ENCODE results near the gene PSORS1C2.

Gene PSORS1C2

GRCh38 chr6:31126396-31127175 lies 12.3 kb downstream of the PSORS1C2 start:
- no peak for TF ChIP-seq CTCF (IDR thresholded peaks at IDR 0.05; ENCODE audit: control insufficient read depth, extremely low read depth, insufficient read depth)
- no peak overlapping the region for H3K4me3 ChIP-seq (ENCODE audit: low read depth, low read length)
- no peak for DNase-seq (ENCODE audit: low read depth)

- H3K4me3 ChIP-seq (ENCODE audit: low read depth, low read length): no peak overlapping the region
- DNase-seq (ENCODE audit: low read depth): no peak
- TF ChIP-seq CTCF (IDR thresholded peaks at IDR 0.05; ENCODE audit: control insufficient read depth, extremely low read depth, insufficient read depth): no peak
These were observed 13.1 kb downstream of the PSORS1C2 start for GRCh38 chr6:31125586-31126363.

- no peak overlapping the region for H3K4me3 ChIP-seq (ENCODE audit: low read depth, low read length)
- no peak for TF ChIP-seq CTCF (IDR thresholded peaks at IDR 0.05; ENCODE audit: control insufficient read depth, extremely low read depth, insufficient read depth)
- no peak for DNase-seq (ENCODE audit: low read depth)
These were observed 13.7 kb downstream of the PSORS1C2 start for GRCh38 chr6:31125162-31125561.

- no peak overlapping the region for H3K4me3 ChIP-seq (ENCODE audit: low read depth, low read length)
- no peak for TF ChIP-seq CTCF (IDR thresholded peaks at IDR 0.05; ENCODE audit: control insufficient read depth, extremely low read depth, insufficient read depth)
- DNase-seq (ENCODE audit: low read depth): peak; percentile 62
These were observed 15.8 kb downstream of the PSORS1C2 start for GRCh38 chr6:31122791-31123706.

- DNase-seq (ENCODE audit: low read depth): no peak
- no peak overlapping the region for H3K4me3 ChIP-seq (ENCODE audit: low read depth, low read length)
- TF ChIP-seq CTCF (IDR thresholded peaks at IDR 0.05; ENCODE audit: control insufficient read depth, extremely low read depth, insufficient read depth): no peak
These were observed 17.6 kb downstream of the PSORS1C2 start for GRCh38 chr6:31121131-31121790.

Data from LNCaP clone FGC (cell line).